GM11168 (cell line): ENCODE data around the gene THAP4.

Source experiments
- in situ Hi-C: fragments of 300-500 bp; cut with MboI; formaldehyde crosslinking; loops from one replicate; pipeline ENCODE4 v1.12.0; 2022; ENCODE audit warnings: low sequenced_read_pairs; ENCODE audit not compliant: unreplicated experiment

THAP4 gene

GRCh38 chr2:241615522-241616052 lies 21.4 kb downstream of the THAP4 start:
- in situ Hi-C loops = no loop called here

GRCh38 chr2:241615041-241615440 lies 21.9 kb downstream of the THAP4 start:
- in situ Hi-C loops = no loop called here

GRCh38 chr2:241613017-241613780 lies 23.8 kb downstream of the THAP4 start:
- in situ Hi-C loops = no loop called here

GRCh38 chr2:241612156-241613016 lies 24.6 kb downstream of the THAP4 start:
- in situ Hi-C loops = no loop called here

- in situ Hi-C loops = no loop called here
Observed at GRCh38 chr2:241611062-241611461, 25.9 kb downstream of the THAP4 start.

- in situ Hi-C loops = no loop called here
Observed at GRCh38 chr2:241609859-241610793, 26.8 kb downstream of the THAP4 start.

GRCh38 chr2:241608881-241609280 lies 28.1 kb downstream of the THAP4 start:
- in situ Hi-C loops = no loop called here

GRCh38 chr2:241607162-241607885 lies 29.6 kb downstream of the THAP4 start:
- in situ Hi-C loops = no loop called here

GRCh38 chr2:241606186-241606585 lies 30.8 kb downstream of the THAP4 start:
- in situ Hi-C loops = no loop called here

- in situ Hi-C loops = no loop called here
Observed at GRCh38 chr2:241603686-241604085, 33.3 kb downstream of the THAP4 start.

- in situ Hi-C loops = no loop called here
Observed at GRCh38 chr2:241602720-241603119, 34.2 kb downstream of the THAP4 start.

- in situ Hi-C loops = no loop called here
Observed at GRCh38 chr2:241601841-241602240, 35.1 kb downstream of the THAP4 start.

- in situ Hi-C loops = no loop called here
Observed at GRCh38 chr2:241599615-241600014, 37.3 kb downstream of the THAP4 start.

GRCh38 chr2:241598487-241598886 lies 38.5 kb downstream of the THAP4 start:
- in situ Hi-C loops = no loop called here

- in situ Hi-C loops = no loop called here
Observed at GRCh38 chr2:241598061-241598460, 38.9 kb downstream of the THAP4 start.

GRCh38 chr2:241597561-241597960 lies 39.4 kb downstream of the THAP4 start:
- in situ Hi-C loops = no loop called here

- in situ Hi-C loops = no loop called here
Observed at GRCh38 chr2:241595600-241596140, 41.3 kb downstream of the THAP4 start.

GRCh38 chr2:241593271-241593670 lies 43.7 kb downstream of the THAP4 start:
- in situ Hi-C loops = no loop called here

- in situ Hi-C loops = no loop called here
Observed at GRCh38 chr2:241592126-241592845, 44.7 kb downstream of the THAP4 start.
